GM19397 (cell line): ENCODE measurements around the gene TOP3B.

Experiments used
- ATAC-seq: cut with Tn5 transposase; IDR thresholded peaks from one replicate; pipeline ENCODE4 v1.9.1; 2021; ENCODE audit warnings: mild to moderate bottlenecking, moderate library complexity; ENCODE audit not compliant: unreplicated experiment

Gene TOP3B, protein sequence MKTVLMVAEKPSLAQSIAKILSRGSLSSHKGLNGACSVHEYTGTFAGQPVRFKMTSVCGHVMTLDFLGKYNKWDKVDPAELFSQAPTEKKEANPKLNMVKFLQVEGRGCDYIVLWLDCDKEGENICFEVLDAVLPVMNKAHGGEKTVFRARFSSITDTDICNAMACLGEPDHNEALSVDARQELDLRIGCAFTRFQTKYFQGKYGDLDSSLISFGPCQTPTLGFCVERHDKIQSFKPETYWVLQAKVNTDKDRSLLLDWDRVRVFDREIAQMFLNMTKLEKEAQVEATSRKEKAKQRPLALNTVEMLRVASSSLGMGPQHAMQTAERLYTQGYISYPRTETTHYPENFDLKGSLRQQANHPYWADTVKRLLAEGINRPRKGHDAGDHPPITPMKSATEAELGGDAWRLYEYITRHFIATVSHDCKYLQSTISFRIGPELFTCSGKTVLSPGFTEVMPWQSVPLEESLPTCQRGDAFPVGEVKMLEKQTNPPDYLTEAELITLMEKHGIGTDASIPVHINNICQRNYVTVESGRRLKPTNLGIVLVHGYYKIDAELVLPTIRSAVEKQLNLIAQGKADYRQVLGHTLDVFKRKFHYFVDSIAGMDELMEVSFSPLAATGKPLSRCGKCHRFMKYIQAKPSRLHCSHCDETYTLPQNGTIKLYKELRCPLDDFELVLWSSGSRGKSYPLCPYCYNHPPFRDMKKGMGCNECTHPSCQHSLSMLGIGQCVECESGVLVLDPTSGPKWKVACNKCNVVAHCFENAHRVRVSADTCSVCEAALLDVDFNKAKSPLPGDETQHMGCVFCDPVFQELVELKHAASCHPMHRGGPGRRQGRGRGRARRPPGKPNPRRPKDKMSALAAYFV

DNA sequence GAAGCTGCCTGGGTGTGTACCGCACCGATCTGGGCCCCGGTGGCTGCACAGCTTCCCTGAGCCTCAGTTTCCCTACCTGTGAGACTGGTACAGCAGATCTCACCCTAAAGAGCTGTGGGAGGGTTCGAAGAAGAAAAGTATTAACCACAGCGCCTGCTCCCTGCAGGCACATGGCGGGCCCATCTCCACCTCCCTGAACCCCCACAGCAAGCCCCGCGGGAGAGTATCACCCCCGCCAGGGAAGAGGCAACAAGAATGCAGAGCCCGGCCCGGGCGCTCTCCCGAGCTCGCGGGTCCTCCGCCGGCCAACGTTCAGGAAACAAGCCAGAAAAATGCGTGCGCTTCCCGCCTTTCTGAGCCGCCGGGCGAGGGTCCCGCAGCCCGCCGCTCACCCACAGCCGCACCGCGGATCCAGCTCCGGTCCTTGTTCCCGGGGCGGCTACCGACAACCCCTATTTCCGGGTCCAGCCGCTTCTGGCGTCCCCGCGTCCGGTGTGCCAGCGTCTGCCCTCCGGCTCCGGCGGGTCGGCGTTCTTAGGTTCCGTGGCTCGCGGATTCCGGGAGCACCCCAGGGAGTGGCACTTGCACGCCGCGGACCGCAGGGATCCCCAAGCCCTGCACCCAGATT lies at the start of gene TOP3B:
TSS of gene TOP3B (minus strand) at position 450 of the 628 bp plus-strand sequence. CDS start 7,078 bp downstream, outside the sequence.
- ATAC-seq = peak; percentile 66

DNA sequence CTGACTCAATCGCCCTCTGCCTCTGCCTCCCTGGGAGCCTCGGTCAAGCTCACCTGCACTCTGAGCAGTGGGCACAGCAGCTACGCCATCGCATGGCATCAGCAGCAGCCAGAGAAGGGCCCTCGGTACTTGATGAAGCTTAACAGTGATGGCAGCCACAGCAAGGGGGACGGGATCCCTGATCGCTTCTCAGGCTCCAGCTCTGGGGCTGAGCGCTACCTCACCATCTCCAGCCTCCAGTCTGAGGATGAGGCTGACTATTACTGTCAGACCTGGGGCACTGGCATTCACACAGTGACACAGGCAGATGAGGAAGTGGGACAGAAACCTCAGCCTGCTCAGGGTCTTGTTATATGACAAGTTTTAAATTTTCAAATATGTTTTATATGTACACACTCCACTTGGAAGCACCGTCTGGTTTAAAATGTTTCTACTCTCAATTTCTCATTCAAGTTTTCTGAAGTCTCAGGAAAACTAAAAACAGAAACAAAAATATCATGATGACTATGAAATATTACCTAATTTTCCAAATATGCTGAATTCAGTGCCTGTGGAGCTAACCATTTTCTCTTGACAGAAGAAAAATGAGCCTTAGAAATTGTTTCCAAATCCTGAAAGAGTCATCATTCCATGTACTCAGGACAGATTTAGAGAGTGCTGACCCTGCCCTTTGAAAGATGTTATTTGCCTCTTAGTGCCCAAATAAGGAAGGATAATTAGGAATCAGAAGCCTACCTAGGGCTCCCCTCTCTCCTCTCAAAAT lies 48.8 kb upstream of the TOP3B start:
- peak; percentile 11 for ATAC-seq

- ATAC-seq = peak; percentile 64
Observed at GRCh38 chr22:22030493-22031182, 48.1 kb upstream of the TOP3B start.

GRCh38 chr22:22027955-22028354 lies 45.4 kb upstream of the TOP3B start:
- no peak for ATAC-seq

GRCh38 chr22:22026157-22026831 lies 43.7 kb upstream of the TOP3B start:
- no peak for ATAC-seq

DNA sequence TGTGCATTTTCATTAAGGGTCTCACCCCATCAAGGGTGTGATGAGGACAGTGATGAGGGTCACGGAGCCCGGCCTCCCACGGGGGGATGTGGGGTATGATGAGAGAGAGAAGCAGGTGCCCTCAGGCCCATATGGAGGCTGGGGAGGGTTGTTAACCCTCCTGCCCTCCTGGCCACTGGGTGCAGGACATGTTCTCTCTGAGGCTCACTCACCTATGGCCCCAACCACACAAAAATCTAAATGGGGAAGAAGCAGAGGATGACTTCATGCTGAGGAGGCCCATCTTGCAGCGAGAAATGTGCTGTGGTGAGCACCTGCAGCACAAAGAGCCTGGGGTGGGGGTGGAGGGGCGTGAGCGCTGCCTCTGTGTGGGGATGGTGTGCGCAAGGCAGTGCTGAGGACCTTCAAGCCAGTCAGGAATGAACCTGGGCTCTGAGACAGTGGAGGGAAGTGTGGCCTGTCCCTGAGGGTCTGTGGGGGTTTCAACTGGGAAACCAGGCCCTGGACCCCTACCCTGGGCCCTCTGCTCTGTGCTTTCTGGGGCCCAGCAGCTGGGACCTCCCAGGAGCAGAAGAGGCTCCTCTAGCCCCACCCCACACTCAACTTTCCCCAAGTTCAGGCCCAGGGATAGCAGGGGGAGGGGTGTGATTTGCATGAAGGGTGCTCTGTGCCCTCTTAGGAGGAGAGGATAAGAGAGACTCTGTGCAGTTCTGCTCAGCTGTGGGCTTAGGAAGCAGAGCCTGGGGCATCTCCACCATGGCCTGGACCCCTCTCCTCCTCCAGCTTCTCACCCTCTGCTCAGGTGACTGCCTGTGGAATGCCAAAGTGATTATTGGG lies 43.0 kb upstream of the TOP3B start:
- no peak for ATAC-seq

- ATAC-seq = no peak
Observed at GRCh38 chr22:22024440-22024839, 41.9 kb upstream of the TOP3B start.

DNA sequence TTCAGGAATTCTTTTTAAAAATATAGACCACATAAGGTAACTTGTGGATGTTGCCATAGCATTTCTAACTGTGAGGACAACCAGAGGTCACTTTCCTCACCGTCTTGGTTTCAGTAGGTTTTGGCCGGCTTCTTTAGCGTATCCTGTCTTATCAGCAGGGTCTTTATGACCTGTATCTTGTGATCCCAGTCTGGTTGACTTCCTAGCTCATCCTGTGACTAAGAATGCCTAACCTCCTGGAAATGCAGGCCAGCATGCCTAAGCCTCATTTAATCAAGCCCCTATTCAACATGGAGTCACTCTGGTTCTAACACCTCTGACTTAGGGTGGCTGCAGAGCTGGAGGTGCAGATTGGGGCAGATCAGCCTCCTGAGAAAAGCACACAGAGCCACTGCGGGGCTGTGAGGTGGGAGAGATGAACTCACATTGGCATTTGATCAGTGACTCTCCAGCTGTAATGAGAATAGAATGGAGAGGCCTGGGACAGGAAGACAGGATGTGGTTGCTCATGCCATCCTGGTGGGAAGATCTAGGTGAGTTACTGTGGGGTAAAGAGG lies 41.1 kb upstream of the TOP3B start:
- no peak for ATAC-seq

- ATAC-seq = no peak
Observed at GRCh38 chr22:22022947-22023534, 40.5 kb upstream of the TOP3B start.

DNA sequence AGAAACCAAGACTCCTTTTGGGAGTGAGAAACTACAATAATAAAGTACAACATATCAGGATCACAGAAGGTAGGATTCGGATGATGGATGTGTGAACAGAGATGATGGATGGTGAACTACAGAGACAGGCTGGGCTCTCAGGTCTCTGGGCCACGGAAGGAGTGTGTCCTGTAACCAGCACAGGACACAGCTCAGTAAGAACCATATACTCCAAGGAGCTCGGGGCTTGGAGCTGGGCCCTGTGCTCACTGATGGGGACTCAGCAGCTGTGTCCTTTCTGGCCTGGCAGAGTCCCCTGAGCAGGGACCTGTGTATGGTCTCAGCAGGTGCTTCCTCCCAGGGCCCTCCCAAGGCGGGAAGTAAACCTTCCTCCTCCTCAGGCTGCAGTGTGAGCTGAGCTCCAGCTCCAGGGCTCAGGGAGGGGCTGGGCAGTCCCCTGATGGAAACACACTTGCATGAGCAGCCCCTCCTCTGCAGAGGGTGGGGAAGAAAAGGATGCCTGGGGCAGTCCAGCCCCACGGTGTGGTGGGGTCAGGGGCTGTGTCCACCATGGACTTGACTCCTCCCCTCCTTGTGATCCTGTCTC lies 39.8 kb upstream of the TOP3B start:
- no peak for ATAC-seq

DNA sequence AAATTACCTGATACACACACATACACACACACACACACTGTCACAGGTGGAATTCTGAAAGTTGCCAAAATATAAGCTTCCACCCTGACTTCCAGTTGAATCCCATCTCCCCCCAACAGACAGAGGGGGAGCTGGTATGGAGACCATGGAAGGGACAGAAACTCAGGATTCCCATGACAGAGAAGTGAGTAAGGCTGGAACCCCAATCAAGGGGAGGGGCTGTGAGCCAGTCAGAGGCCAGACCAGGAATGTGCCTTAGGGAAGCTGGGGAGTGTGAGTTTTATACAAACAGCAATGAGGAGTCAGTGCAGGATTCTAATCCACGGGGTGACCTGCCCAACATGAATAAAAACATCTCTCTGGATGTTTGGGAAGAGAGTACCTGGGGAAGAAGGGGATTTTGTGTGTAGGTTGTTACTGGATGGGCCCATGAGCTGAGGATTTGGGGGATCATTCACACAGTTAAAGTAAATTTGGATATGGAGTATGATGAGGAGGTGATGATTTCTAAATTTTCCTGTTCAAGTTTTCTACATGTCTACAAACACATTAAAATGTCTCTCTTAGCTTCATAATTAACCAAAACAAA lies 38.7 kb upstream of the TOP3B start:
- ATAC-seq = no peak

- ATAC-seq = no peak
Observed at GRCh38 chr22:22020425-22020852, 37.9 kb upstream of the TOP3B start.

DNA sequence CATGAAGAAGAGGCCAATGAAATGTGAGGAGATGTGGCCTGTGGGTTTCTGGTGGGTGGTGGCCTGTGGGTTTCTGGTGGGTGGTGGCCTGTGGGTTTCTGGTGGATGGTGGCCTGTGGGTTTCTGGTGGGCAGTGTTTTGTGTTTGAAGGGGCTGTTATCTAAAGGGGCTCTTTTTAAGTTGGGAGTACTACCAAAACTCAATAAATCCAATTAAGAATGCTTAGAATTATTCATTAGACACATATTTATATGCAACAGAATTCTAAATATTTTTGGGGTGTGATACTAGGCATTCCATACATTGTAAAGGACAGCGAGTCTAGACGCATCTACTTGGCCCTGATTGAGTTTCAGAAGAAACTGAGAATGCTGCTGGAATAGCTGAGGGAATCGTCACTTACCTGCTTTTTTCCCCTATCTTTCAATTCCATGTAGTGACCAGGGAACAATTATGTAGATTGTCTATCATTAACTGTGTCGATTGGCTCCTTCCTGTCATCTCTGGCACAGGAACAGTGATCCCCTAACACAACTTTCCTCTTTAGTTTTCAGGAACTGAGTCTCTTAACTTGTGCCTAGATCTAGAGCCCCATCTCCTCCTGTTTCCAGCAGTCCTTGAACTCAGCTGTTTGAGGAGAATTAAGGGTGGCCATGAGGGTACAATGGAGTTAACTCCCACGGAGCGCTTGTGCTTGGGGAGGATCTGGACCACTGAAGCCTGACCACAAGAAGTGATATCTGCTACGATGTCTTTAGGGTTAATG lies 37.3 kb upstream of the TOP3B start:
- ATAC-seq = no peak

- ATAC-seq = no peak
Observed at GRCh38 chr22:22018825-22019658, 36.5 kb upstream of the TOP3B start.

DNA sequence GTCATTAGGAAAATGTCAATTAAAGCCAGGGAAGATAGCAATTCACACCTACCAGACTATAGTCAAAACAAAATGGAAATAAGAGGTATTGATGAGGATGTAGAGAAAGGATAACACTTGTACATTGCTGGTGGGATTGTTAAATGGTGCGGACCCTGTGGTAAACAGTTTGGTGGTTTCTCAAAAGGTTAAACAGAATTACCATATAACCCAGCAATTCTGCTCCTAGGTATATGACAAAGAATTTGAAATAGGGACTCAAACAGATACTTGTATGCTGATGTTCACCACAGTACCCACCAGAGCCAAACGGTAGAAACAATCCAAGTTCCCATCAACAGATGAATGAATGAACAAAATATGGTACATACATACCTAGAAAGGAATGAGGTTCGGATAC lies 33.0 kb upstream of the TOP3B start:
- ATAC-seq = no peak

DNA sequence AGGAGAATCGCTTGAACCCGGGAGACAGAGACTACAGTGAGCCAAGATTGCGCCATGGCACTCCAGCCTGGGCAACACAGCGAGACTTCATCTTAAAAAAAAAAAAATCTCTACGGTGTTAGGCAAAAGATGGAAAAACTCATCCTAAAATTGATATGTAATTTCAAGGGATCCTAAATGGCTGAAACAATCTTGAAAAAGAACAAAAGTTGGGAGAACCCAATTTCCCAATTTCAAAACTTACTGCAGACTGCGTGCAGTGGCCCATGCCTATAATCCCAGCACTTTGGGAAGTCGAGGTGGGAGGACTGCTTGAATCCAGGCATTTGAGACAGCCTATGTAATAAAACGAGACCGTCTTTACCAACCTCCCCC lies 31.7 kb upstream of the TOP3B start:
- ATAC-seq = no peak
